HEK293 (cell line): ENCODE measurements around the gene CAD.

Experiments used
- CTCF ChIA-PET: fragments of 350-600 bp; formaldehyde crosslinking; extraction: SDS; loops from one replicate; lab custom pipeline; 2021; ENCODE audit warnings: antibody characterized with exemption; lab: Yijun Ruan, JAX
- POLR2A ChIA-PET: fragments of 300-600 bp; formaldehyde crosslinking; extraction: SDS; loops from one replicate; lab custom pipeline; 2020; ENCODE audit warnings: antibody characterized with exemption, inconsistent platforms; lab: Yijun Ruan, JAX
- H3K27ac ChIP-seq: fragments of 200-500 bp; sonication (Bioruptor generic); 2 replicates; pipeline ENCODE4 v1.5.1; 2014; ENCODE audit warnings: low read depth, low read length, control low read depth, inconsistent platforms; ENCODE audit errors: extremely low read depth
- H3K36me3 ChIP-seq, 2 experiments: fragments of 200-500 bp in 1 of 2; sonication (Bioruptor generic) in 1 of 2; 1 replicate in 1 of 2; 2 replicates in 1 of 2; pipeline ENCODE4 v1.5.1; 2014 to 2017; ENCODE audit warnings: inconsistent platforms in 2 of 2, low read length in 2 of 2; ENCODE audit not compliant: control insufficient read depth in 2 of 2, insufficient read depth in 1 of 2
- H3K4me1 ChIP-seq: fragments of 200-500 bp; sonication (Bioruptor generic); 2 replicates; pipeline ENCODE4 v1.5.1; 2014; ENCODE audit warnings: mild to moderate bottlenecking, low read length, inconsistent platforms; ENCODE audit not compliant: control insufficient read depth, insufficient read depth
- H3K4me3 ChIP-seq: 2 replicates; pipeline ENCODE4 v1.5.1; 2011; ENCODE audit warnings: low read depth, mild to moderate bottlenecking, control low read depth, low read length, moderate library complexity
- H3K9me3 ChIP-seq: fragments of 200-500 bp; sonication (Bioruptor generic); 2 replicates; pipeline ENCODE4 v1.5.1; 2014; ENCODE audit warnings: low read depth, low read length, inconsistent platforms; ENCODE audit not compliant: control insufficient read depth, insufficient read depth
- BCL11A ChIP-seq: fragments of 450-650 bp; formaldehyde crosslinking; IDR thresholded peaks from 2 replicates; pipeline ENCODE4 v1.5.1; 2016; ENCODE audit warnings: low read depth, missing biosample characterization, missing genetic modification characterization
- BCL11B ChIP-seq: fragments of 450-650 bp; formaldehyde crosslinking; IDR thresholded peaks from 2 replicates; pipeline ENCODE4 v1.5.1; 2016; ENCODE audit warnings: low read depth, missing biosample characterization, missing genetic modification characterization
- GLI4 ChIP-seq: fragments of 450-650 bp; formaldehyde crosslinking; IDR thresholded peaks from 2 replicates; pipeline ENCODE4 v1.5.1; 2016; ENCODE audit warnings: missing biosample characterization, missing genetic modification characterization
- GLIS2 ChIP-seq: fragments of 450-650 bp; formaldehyde crosslinking; IDR thresholded peaks from 2 replicates; pipeline ENCODE4 v1.5.1; 2016; ENCODE audit warnings: missing biosample characterization, missing genetic modification characterization
- HOXC10 ChIP-seq: sonication (generic); formaldehyde crosslinking; IDR thresholded peaks from 2 replicates; pipeline ENCODE4 v1.8.1; 2023; ENCODE audit warnings: mild to moderate bottlenecking, missing genetic modification reagents
- HOXD13 ChIP-seq: sonication (generic); formaldehyde crosslinking; IDR thresholded peaks from 2 replicates; pipeline ENCODE4 v1.8.0; 2022; ENCODE audit warnings: missing genetic modification reagents, borderline replicate concordance
- KLF10 ChIP-seq: fragments of 450-650 bp; IDR thresholded peaks from 2 replicates; pipeline ENCODE4 v1.5.1; 2018; ENCODE audit warnings: missing biosample characterization, mild to moderate bottlenecking, missing genetic modification characterization
- MEIS1 ChIP-seq: sonication (generic); formaldehyde crosslinking; IDR thresholded peaks from 2 replicates; pipeline ENCODE4 v1.8.1; 2022; ENCODE audit warnings: missing genetic modification reagents, mild to moderate bottlenecking, borderline replicate concordance
- SCRT1 ChIP-seq: fragments of 450-650 bp; formaldehyde crosslinking; IDR thresholded peaks from 2 replicates; pipeline ENCODE4 v1.5.1; 2016; ENCODE audit warnings: missing biosample characterization, missing genetic modification characterization, borderline replicate concordance
- ZBTB21 ChIP-seq: fragments of 450-650 bp; formaldehyde crosslinking; IDR thresholded peaks from 2 replicates; pipeline ENCODE4 v1.5.1; 2017; ENCODE audit warnings: missing biosample characterization, missing genetic modification characterization
- ZFP3 ChIP-seq: fragments of 450-650 bp; formaldehyde crosslinking; IDR thresholded peaks from 2 replicates; pipeline ENCODE4 v1.5.1; 2016; ENCODE audit warnings: low read depth, missing biosample characterization, missing genetic modification characterization
- ZNF16 ChIP-seq: fragments of 450-650 bp; formaldehyde crosslinking; IDR thresholded peaks from 2 replicates; pipeline ENCODE4 v1.5.1; 2016; ENCODE audit warnings: low read depth, missing biosample characterization, missing genetic modification characterization
- ZNF19 ChIP-seq: fragments of 450-650 bp; formaldehyde crosslinking; IDR thresholded peaks from 2 replicates; pipeline ENCODE4; 2016; ENCODE audit warnings: missing biosample characterization, missing genetic modification characterization, low read depth
- ZNF211 ChIP-seq: fragments of 450-650 bp; formaldehyde crosslinking; IDR thresholded peaks from 2 replicates; pipeline ENCODE4 v1.5.1; 2016; ENCODE audit warnings: low read depth, missing biosample characterization, missing genetic modification characterization
- ZNF214 ChIP-seq: fragments of 450-650 bp; formaldehyde crosslinking; IDR thresholded peaks from 2 replicates; pipeline ENCODE4 v1.5.1; 2017; ENCODE audit warnings: missing biosample characterization, mild to moderate bottlenecking, missing genetic modification characterization, borderline replicate concordance
- ZNF239 ChIP-seq: fragments of 450-650 bp; formaldehyde crosslinking; IDR thresholded peaks from 2 replicates; pipeline ENCODE4 v1.5.1; 2016; ENCODE audit warnings: missing biosample characterization, missing genetic modification characterization
- ZNF366 ChIP-seq: fragments of 450-650 bp; formaldehyde crosslinking; conservative IDR thresholded peaks from 2 replicates; pipeline ENCODE4 v1.5.1; 2016; ENCODE audit warnings: missing biosample characterization, missing genetic modification characterization
- ZNF37A ChIP-seq: fragments of 450-650 bp; IDR thresholded peaks from 2 replicates; pipeline ENCODE4 v1.5.1; 2018; ENCODE audit warnings: missing biosample characterization, missing genetic modification characterization
- ZNF391 ChIP-seq: fragments of 450-650 bp; formaldehyde crosslinking; IDR thresholded peaks from 2 replicates; pipeline ENCODE4 v1.5.1; 2016; ENCODE audit warnings: low read depth, missing biosample characterization, missing genetic modification characterization, borderline replicate concordance
- ZNF473 ChIP-seq: fragments of 450-650 bp; formaldehyde crosslinking; IDR thresholded peaks from 2 replicates; pipeline ENCODE4 v1.5.1; 2017; ENCODE audit warnings: missing biosample characterization, missing genetic modification characterization
- ZNF549 ChIP-seq: fragments of 450-650 bp; IDR thresholded peaks from 2 replicates; pipeline ENCODE4 v1.5.1; 2018; ENCODE audit warnings: missing biosample characterization, missing genetic modification characterization, mild to moderate bottlenecking, inconsistent platforms, moderate library complexity
- ZNF561 ChIP-seq: fragments of 450-650 bp; IDR thresholded peaks from 2 replicates; pipeline ENCODE4 v1.5.1; 2018; ENCODE audit warnings: missing biosample characterization, missing genetic modification characterization, borderline replicate concordance
- ZNF626 ChIP-seq: fragments of 450-650 bp; sonication (Bioruptor Pico); formaldehyde crosslinking; IDR thresholded peaks from 2 replicates; pipeline ENCODE4 v1.5.1; 2018; ENCODE audit warnings: missing biosample characterization, missing genetic modification characterization, inconsistent platforms
- ZNF677 ChIP-seq: fragments of 450-650 bp; IDR thresholded peaks from 2 replicates; pipeline ENCODE4 v1.5.0; 2018; ENCODE audit warnings: missing biosample characterization, mild to moderate bottlenecking, missing genetic modification characterization, moderate library complexity
- ZNF76 ChIP-seq: fragments of 450-650 bp; formaldehyde crosslinking; IDR thresholded peaks from 2 replicates; pipeline ENCODE4; 2016; ENCODE audit warnings: low read depth, missing biosample characterization, missing genetic modification characterization, borderline replicate concordance
- TF ChIP-seq, protein P1 (sequence below): fragments of 450-650 bp; formaldehyde crosslinking; IDR thresholded peaks from 2 replicates; pipeline ENCODE4 v1.5.1; 2016; ENCODE audit warnings: missing biosample characterization, missing genetic modification characterization
- TF ChIP-seq, protein P2 (sequence below): fragments of 450-650 bp; formaldehyde crosslinking; IDR thresholded peaks from 2 replicates; pipeline ENCODE4 v1.5.1; 2016; ENCODE audit warnings: missing biosample characterization, missing genetic modification characterization
- TF ChIP-seq, protein P3 (sequence below): fragments of 450-650 bp; formaldehyde crosslinking; conservative IDR thresholded peaks from 2 replicates; pipeline ENCODE4 v1.5.1; 2016; ENCODE audit warnings: low read depth, missing biosample characterization, missing genetic modification characterization

CAD gene

DNA sequence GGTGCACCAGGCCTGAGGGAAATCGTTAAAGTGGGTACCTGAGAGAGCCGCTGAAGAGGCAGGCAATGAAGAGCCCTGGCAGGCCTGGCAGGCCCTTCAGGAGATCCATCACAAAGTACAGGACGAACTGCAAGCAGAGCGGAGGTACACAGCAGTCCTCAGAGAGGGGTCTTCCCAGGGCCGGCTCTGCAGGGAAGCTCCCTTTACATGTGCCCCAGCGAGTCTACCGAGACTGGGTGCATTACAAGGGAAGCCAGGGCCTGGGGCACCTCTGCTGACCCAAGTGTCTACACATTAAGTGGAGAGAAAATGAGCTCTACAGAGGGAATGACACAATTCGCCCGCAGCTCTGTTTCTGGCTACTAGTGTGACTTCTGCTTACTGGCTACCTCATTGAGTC is 13.4 kb upstream of the CAD start (continued):
- TF ChIP-seq, protein P1, sequence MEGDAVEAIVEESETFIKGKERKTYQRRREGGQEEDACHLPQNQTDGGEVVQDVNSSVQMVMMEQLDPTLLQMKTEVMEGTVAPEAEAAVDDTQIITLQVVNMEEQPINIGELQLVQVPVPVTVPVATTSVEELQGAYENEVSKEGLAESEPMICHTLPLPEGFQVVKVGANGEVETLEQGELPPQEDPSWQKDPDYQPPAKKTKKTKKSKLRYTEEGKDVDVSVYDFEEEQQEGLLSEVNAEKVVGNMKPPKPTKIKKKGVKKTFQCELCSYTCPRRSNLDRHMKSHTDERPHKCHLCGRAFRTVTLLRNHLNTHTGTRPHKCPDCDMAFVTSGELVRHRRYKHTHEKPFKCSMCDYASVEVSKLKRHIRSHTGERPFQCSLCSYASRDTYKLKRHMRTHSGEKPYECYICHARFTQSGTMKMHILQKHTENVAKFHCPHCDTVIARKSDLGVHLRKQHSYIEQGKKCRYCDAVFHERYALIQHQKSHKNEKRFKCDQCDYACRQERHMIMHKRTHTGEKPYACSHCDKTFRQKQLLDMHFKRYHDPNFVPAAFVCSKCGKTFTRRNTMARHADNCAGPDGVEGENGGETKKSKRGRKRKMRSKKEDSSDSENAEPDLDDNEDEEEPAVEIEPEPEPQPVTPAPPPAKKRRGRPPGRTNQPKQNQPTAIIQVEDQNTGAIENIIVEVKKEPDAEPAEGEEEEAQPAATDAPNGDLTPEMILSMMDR (tag by site-specific recombination): no peak
- TF ChIP-seq, protein P2, sequence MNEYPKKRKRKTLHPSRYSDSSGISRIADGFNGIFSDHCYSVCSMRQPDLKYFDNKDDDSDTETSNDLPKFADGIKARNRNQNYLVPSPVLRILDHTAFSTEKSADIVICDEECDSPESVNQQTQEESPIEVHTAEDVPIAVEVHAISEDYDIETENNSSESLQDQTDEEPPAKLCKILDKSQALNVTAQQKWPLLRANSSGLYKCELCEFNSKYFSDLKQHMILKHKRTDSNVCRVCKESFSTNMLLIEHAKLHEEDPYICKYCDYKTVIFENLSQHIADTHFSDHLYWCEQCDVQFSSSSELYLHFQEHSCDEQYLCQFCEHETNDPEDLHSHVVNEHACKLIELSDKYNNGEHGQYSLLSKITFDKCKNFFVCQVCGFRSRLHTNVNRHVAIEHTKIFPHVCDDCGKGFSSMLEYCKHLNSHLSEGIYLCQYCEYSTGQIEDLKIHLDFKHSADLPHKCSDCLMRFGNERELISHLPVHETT (tag by site-specific recombination): no peak
- no peak for TF ChIP-seq ZNF37A (tag by site-specific recombination)
- TF ChIP-seq KLF10 (tag by site-specific recombination): no peak
- TF ChIP-seq ZNF19 (tag by site-specific recombination): no peak
- TF ChIP-seq ZNF76 (tag by site-specific recombination): no peak
- no peak for TF ChIP-seq ZNF366 (tag by site-specific recombination)
- TF ChIP-seq ZFP3 (tag by site-specific recombination): no peak
- TF ChIP-seq ZNF626: no peak
- TF ChIP-seq HOXD13 (CRISPR knock-in tag): no peak

DNA sequence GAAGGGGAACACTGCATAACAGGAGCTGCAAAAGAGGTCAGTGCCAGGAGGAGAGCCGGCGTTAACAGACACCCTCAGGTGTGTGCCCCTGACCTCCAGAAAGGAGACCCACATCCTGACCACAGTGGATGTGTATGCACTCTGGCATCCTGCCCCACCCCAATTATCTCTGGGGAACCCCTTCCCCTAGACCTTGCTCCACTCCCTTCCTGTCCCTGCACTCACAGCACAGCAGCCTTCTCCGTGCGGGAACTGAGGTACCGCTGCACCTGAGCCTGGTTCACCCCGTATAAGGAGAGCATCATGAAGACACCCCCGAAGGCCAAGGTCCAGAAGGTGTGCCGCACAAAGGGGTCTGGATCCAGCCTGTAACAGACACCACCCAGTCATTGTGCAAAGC is 12.6 kb upstream of the CAD start:
- H3K36me3 ChIP-seq: peaks cover 0 to 93% of the 10 kb centered on the region in 2 experiments; a peak in 2 of 3 replicates

More for the DNA sequence above, 12.6 kb upstream of the CAD start:
- Histone ChIP-seq H3K4me1 (no peaks in the 10 kb centered on the region), H3K9me3 (no peaks in the 10 kb centered on the region), H3K4me3 (no peak overlapping the region), H3K27ac (no peak overlapping the region)
- ChIA-PET CTCF (interaction anchor here (0.7 kb wide), 1 partner anchor 13 kb away, joined by 3 read pairs; no protein-coding TSS in a partner anchor), POLR2A (no interaction called here)
- TF ChIP-seq ZNF561 (tag by site-specific recombination) (no peak), BCL11B (tag by site-specific recombination) (no peak), SCRT1 (tag by site-specific recombination) (no peak), MEIS1 (CRISPR knock-in tag) (no peak), ZNF473 (tag by site-specific recombination) (no peak), GLIS2 (tag by site-specific recombination) (no peak), ZNF16 (no peak), ZBTB21 (tag by site-specific recombination) (no peak), HOXC10 (no peak), ZNF549 (tag by site-specific recombination) (no peak), ZNF211 (no peak), ZNF214 (tag by site-specific recombination) (no peak), GLI4 (tag by site-specific recombination) (no peak), ZNF677 (tag by site-specific recombination) (no peak), ZNF391 (tag by site-specific recombination) (no peak), ZNF239 (tag by site-specific recombination) (no peak), BCL11A (no peak)
- TF ChIP-seq, protein P3, sequence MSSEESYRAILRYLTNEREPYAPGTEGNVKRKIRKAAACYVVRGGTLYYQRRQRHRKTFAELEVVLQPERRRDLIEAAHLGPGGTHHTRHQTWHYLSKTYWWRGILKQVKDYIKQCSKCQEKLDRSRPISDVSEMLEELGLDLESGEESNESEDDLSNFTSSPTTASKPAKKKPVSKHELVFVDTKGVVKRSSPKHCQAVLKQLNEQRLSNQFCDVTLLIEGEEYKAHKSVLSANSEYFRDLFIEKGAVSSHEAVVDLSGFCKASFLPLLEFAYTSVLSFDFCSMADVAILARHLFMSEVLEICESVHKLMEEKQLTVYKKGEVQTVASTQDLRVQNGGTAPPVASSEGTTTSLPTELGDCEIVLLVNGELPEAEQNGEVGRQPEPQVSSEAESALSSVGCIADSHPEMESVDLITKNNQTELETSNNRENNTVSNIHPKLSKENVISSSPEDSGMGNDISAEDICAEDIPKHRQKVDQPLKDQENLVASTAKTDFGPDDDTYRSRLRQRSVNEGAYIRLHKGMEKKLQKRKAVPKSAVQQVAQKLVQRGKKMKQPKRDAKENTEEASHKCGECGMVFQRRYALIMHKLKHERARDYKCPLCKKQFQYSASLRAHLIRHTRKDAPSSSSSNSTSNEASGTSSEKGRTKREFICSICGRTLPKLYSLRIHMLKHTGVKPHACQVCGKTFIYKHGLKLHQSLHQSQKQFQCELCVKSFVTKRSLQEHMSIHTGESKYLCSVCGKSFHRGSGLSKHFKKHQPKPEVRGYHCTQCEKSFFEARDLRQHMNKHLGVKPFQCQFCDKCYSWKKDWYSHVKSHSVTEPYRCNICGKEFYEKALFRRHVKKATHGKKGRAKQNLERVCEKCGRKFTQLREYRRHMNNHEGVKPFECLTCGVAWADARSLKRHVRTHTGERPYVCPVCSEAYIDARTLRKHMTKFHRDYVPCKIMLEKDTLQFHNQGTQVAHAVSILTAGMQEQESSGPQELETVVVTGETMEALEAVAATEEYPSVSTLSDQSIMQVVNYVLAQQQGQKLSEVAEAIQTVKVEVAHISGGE (tag by site-specific recombination): no peak
